ENCODE measurements around the gene LOXL4.

The LOXL4 gene

GRCh38 chr10:98270786-98271185, 2.8 kb upstream of the LOXL4 start:
- no peak for TF ChIP-seq CTCF (IDR thresholded peaks at IDR 0.05; ENCODE audit: insufficient read depth, low read length)
- no peak for TF ChIP-seq SPI1 (IDR thresholded peaks at IDR 0.05; ENCODE audit: borderline replicate concordance, low read depth)
- no peak for TF ChIP-seq REST (IDR thresholded peaks at IDR 0.05; ENCODE audit: insufficient replicate concordance, low read depth)
- TF ChIP-seq GABPA (IDR thresholded peaks at IDR 0.05; ENCODE audit: low read depth): no peak
- TF ChIP-seq POLR2AphosphoS5 (IDR thresholded peaks at IDR 0.05; ENCODE audit: low read depth): no peak
- no peak for DNase-seq (ENCODE audit: low read depth in 1 of 2, low spot score in 1 of 2)
- Histone ChIP-seq H3K27ac (replicated peaks) (no peak overlapping the region), H3K27me3 (ENCODE audit: insufficient read depth, poor library complexity, severe bottlenecking) (peaks cover 37% of the 10 kb centered on the region), H3K4me3 (replicated peaks; ENCODE audit: insufficient read depth, low read length) (no peak overlapping the region)

GRCh38 chr10:98270073-98270740, 2.2 kb upstream of the LOXL4 start:
- DNase-seq (ENCODE audit: low read depth in 1 of 2, low spot score in 1 of 2): no peak
- Histone ChIP-seq H3K4me3 (replicated peaks; ENCODE audit: insufficient read depth, low read length) (no peak overlapping the region), H3K27me3 (ENCODE audit: insufficient read depth, poor library complexity, severe bottlenecking) (peaks cover 37% of the 10 kb centered on the region), H3K27ac (replicated peaks) (no peak overlapping the region)
- TF ChIP-seq SPI1 (IDR thresholded peaks at IDR 0.05; ENCODE audit: borderline replicate concordance, low read depth): no peak
- TF ChIP-seq CTCF (IDR thresholded peaks at IDR 0.05; ENCODE audit: insufficient read depth, low read length): no peak
- no peak for TF ChIP-seq POLR2AphosphoS5 (IDR thresholded peaks at IDR 0.05; ENCODE audit: low read depth)
- TF ChIP-seq REST (IDR thresholded peaks at IDR 0.05; ENCODE audit: insufficient replicate concordance, low read depth): no peak
- TF ChIP-seq GABPA (IDR thresholded peaks at IDR 0.05; ENCODE audit: low read depth): no peak

- TF ChIP-seq CTCF (IDR thresholded peaks at IDR 0.05; ENCODE audit: insufficient read depth, low read length): no peak
- TF ChIP-seq POLR2AphosphoS5 (IDR thresholded peaks at IDR 0.05; ENCODE audit: low read depth): no peak
- TF ChIP-seq REST (IDR thresholded peaks at IDR 0.05; ENCODE audit: insufficient replicate concordance, low read depth): no peak
- no peak for TF ChIP-seq GABPA (IDR thresholded peaks at IDR 0.05; ENCODE audit: low read depth)
- TF ChIP-seq SPI1 (IDR thresholded peaks at IDR 0.05; ENCODE audit: borderline replicate concordance, low read depth): no peak
- H3K27ac ChIP-seq (replicated peaks): no peak overlapping the region
- no peak for DNase-seq (ENCODE audit: low read depth in 1 of 2, low spot score in 1 of 2)
- H3K4me3 ChIP-seq (replicated peaks; ENCODE audit: insufficient read depth, low read length): no peak overlapping the region
- peaks cover 37% of the 10 kb centered on the region for H3K27me3 ChIP-seq (ENCODE audit: insufficient read depth, poor library complexity, severe bottlenecking)
Measured at GRCh38 chr10:98269435-98269912, 1.5 kb upstream of the LOXL4 start.
